ENCODE data around the gene HIPK3.

Gene HIPK3

GRCh38 chr11:33383920-33384209 is 126.7 kb downstream of the HIPK3 start:
- no peak overlapping the region for H3K4me3 ChIP-seq (ENCODE audit: low read depth, low read length)
- no peak for TF ChIP-seq CTCF (IDR thresholded peaks at IDR 0.05; ENCODE audit: borderline replicate concordance, insufficient read depth, low read depth, low read length)

- TF ChIP-seq CTCF (IDR thresholded peaks at IDR 0.05; ENCODE audit: borderline replicate concordance, insufficient read depth, low read depth, low read length) = no peak
- H3K4me3 ChIP-seq (ENCODE audit: low read depth, low read length) = no peak overlapping the region
Observed at GRCh38 chr11:33384220-33384619, 127.0 kb downstream of the HIPK3 start.

GRCh38 chr11:33387581-33387980 is 130.4 kb downstream of the HIPK3 start:
- TF ChIP-seq CTCF (IDR thresholded peaks at IDR 0.05; ENCODE audit: borderline replicate concordance, insufficient read depth, low read depth, low read length) = no peak
- peak overlapping the region; percentile 36 for H3K4me3 ChIP-seq (ENCODE audit: low read depth, low read length)

GRCh38 chr11:33387996-33388395 is 130.8 kb downstream of the HIPK3 start:
- no peak for TF ChIP-seq CTCF (IDR thresholded peaks at IDR 0.05; ENCODE audit: borderline replicate concordance, insufficient read depth, low read depth, low read length)
- H3K4me3 ChIP-seq (ENCODE audit: low read depth, low read length) = no peak overlapping the region

GRCh38 chr11:33388793-33389525 is 131.8 kb downstream of the HIPK3 start:
- TF ChIP-seq CTCF (IDR thresholded peaks at IDR 0.05; ENCODE audit: borderline replicate concordance, insufficient read depth, low read depth, low read length) = no peak
- no peak overlapping the region for H3K4me3 ChIP-seq (ENCODE audit: low read depth, low read length)

GRCh38 chr11:33389635-33390034 is 132.5 kb downstream of the HIPK3 start:
- H3K4me3 ChIP-seq (ENCODE audit: low read depth, low read length) = no peak overlapping the region
- no peak for TF ChIP-seq CTCF (IDR thresholded peaks at IDR 0.05; ENCODE audit: borderline replicate concordance, insufficient read depth, low read depth, low read length)

Measured in GM12875 (cell line).